ENCODE measurements around the gene REV3L.

DNA sequence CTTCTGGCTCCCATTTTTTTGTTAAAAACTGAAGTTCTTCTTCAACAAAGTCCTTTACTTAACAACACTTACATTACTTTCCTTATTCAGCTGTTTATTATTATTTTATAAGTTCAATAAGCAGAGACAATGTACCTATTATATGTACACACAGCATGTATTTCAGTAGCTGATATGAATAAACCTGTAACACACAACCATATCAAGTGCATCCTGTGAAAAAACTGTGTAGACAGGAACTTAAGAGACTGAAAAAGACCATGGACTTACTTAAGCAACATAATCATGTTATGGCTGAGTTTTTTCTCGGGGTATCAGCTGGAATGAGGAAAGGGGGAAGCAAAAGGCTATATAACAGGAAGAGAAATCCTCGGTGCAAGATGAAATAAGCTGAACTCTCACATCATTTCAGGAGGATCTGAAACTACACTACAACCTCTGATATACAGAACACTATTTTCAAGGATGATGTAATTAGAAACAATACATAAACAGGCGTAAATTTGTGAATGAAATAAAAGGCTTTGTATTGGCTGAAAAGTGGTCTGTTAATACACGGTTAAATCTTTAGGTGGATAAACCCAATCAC lies 70.9 kb downstream of the REV3L start:
- TF ChIP-seq, protein P1, sequence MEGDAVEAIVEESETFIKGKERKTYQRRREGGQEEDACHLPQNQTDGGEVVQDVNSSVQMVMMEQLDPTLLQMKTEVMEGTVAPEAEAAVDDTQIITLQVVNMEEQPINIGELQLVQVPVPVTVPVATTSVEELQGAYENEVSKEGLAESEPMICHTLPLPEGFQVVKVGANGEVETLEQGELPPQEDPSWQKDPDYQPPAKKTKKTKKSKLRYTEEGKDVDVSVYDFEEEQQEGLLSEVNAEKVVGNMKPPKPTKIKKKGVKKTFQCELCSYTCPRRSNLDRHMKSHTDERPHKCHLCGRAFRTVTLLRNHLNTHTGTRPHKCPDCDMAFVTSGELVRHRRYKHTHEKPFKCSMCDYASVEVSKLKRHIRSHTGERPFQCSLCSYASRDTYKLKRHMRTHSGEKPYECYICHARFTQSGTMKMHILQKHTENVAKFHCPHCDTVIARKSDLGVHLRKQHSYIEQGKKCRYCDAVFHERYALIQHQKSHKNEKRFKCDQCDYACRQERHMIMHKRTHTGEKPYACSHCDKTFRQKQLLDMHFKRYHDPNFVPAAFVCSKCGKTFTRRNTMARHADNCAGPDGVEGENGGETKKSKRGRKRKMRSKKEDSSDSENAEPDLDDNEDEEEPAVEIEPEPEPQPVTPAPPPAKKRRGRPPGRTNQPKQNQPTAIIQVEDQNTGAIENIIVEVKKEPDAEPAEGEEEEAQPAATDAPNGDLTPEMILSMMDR (IDR thresholded peaks at IDR 0.05; ENCODE audit: insufficient read depth, low read depth, low read length) = no peak
- TF ChIP-seq EZH2 (IDR thresholded peaks at IDR 0.05; ENCODE audit: insufficient read depth, low read length) = no peak
